ENCODE measurements around the gene BMPR2. TPM values are rescaled to one million over a fixed set of nuclear protein-coding genes. Genes with fewer than 3 reads are reported as not detected.
A peak's percentile ranks its signal among the peaks of the same experiment; 100 is the strongest.

The BMPR2 gene
- total RNA-seq (2021; fragmentation: NEBNext Ultra II Directional; extraction: Animal tissue kit (Norgen Biotek cat#: 25700)) = 10 to 100 TPM; 50.5 to 59.4 (median 56.4) TPM
- long read RNA-seq, full-length matches to known transcripts = 4 of 34 reads
- long read RNA-seq, partial matches to known transcripts = 5 of 34 reads
- long read RNA-seq, other reads (novel, unspliced or antisense) = 25 of 34 reads

DNA sequence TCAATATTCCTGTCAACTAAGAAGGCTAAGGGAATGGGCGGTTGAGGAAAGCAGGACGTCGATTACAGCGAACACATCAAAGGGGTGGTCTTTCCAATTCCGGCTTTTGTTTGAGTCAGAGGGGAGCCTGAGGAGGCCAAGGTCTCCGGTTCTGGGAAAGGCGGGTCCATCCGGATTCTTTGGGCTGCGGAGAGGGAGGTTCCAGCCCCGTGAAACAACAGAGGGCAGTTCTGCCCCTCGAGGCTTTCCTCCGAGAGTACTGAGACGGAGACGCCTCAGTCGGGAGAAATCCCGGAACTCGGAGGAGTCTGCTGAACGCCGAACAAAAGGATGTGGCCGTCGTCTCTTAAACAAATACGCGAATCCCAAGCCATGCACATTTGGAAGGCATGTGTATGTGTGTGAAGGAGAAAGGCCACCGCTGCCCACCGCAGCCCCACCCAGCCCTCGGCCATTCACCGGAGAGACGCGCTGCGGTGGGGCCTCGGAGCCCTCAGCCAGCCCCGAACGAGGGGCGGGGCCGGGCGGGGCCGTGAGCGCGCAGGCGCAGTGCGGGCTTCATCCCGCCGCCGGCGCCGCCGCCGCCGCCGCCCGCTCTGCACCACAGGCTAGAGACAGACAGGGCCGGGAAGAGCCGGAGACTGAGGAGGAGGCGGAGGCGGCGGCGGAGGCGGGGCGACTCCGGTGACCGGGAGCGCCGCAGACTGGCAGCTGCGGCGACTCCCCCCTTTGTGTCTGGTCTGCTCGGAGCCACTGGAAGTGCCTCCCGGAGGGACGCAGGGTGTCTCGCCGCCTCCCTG is at the start of gene BMPR2:
Gene BMPR2 (plus strand): TSS at position 719 of the 800 bp plus-strand sequence. CDS start 1,148 bp downstream, outside the sequence.
- TF ChIP-seq, protein P1, sequence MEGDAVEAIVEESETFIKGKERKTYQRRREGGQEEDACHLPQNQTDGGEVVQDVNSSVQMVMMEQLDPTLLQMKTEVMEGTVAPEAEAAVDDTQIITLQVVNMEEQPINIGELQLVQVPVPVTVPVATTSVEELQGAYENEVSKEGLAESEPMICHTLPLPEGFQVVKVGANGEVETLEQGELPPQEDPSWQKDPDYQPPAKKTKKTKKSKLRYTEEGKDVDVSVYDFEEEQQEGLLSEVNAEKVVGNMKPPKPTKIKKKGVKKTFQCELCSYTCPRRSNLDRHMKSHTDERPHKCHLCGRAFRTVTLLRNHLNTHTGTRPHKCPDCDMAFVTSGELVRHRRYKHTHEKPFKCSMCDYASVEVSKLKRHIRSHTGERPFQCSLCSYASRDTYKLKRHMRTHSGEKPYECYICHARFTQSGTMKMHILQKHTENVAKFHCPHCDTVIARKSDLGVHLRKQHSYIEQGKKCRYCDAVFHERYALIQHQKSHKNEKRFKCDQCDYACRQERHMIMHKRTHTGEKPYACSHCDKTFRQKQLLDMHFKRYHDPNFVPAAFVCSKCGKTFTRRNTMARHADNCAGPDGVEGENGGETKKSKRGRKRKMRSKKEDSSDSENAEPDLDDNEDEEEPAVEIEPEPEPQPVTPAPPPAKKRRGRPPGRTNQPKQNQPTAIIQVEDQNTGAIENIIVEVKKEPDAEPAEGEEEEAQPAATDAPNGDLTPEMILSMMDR (IDR thresholded peaks at IDR 0.05) = no peak
- H3K27ac Mint-ChIP-seq = peak within 1 kb of the TSS; percentile 100
- DNase-seq = peak; percentile 86
- peaks cover 23% of the 10 kb centered on the region for H3K4me1 Mint-ChIP-seq (ENCODE audit: low read depth)
- peaks cover 7% of the 10 kb centered on the region for H3K27me3 Mint-ChIP-seq (ENCODE audit: insufficient read depth)
- peak within 1 kb of the TSS; percentile 99 for H3K4me3 Mint-ChIP-seq
- no peaks in the 10 kb centered on the region for H3K9me3 Mint-ChIP-seq
- H3K36me3 Mint-ChIP-seq (ENCODE audit: low read depth) = peaks cover 13% of the 10 kb centered on the region

DNA sequence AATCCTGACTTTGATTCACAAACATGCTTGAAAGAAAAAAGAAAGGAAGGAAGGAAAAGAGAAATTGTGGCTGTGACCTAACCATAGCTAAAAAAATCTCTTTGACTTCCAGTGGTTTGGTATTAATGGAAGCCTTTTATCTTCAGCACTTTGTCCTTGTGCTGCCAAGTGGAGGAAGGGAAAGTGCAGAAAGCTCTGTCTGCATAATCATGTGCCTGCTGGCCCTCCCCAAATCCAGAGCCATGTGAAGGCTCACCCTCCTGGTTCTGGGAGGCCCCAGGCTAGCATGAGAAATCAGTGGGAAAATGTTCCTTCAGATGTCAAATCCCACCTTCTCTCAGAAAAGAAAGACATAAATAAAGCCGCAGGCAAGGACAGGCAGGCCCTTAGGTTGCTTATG is 48.3 kb upstream of the BMPR2 start:
- Mint-ChIP-seq H3K4me1 (ENCODE audit: low read depth) (peaks cover 13% of the 10 kb centered on the region), H3K27me3 (ENCODE audit: insufficient read depth) (no peaks in the 10 kb centered on the region; the same call in 1 of the 2 replicates), H3K27ac (no peak overlapping the region), H3K9me3 (no peaks in the 10 kb centered on the region), H3K36me3 (ENCODE audit: low read depth) (peaks cover 16% of the 10 kb centered on the region; the same call in 1 of the 2 replicates), H3K4me3 (no peak overlapping the region)
- no peak for DNase-seq
- TF ChIP-seq, protein P1 (IDR thresholded peaks at IDR 0.05) = no peak

DNA sequence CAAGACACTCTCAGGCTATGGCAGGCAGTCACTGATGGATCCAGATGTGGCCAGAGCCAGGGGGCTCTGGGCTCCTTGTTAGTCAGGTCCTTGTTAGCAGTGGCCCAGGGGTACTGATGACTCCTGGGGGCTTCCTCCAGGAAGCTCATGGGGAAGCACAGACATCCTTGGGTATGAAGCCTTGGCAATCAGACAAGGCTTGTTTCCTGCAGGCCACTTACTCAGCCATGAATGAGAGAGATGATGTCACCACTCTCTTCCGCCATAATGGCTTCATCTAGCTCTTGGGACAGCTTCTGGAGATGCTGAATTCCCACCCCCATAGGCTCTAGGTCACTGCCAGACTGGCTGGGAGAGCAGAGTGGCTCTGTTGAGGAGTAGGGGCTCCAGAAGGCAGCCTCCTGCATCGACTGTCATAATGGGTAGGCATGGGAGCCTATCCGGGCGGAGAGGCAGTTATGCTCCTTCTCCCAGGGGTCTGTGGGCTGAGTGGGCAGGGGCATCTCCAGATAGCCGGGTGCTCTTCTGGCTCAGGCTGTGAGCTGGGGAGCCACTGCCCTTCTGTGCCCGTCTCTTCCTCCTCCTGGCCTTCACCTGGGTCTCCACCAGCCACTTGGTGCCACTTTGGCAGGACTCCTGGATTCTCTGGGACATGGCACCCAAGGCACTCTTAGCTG is 40.2 kb upstream of the BMPR2 start:
- H3K27me3 Mint-ChIP-seq (ENCODE audit: insufficient read depth) = peaks cover 2% of the 10 kb centered on the region; the same call in 1 of the 2 replicates
- no peaks in the 10 kb centered on the region for H3K9me3 Mint-ChIP-seq
- no peak overlapping the region for H3K4me3 Mint-ChIP-seq
- DNase-seq = no peak
- peak overlapping the region; percentile 38 for H3K27ac Mint-ChIP-seq
- no peaks in the 10 kb centered on the region for H3K36me3 Mint-ChIP-seq (ENCODE audit: low read depth)
- peaks cover 29% of the 10 kb centered on the region for H3K4me1 Mint-ChIP-seq (ENCODE audit: low read depth)
- TF ChIP-seq, protein P1 (IDR thresholded peaks at IDR 0.05) = no peak

DNA sequence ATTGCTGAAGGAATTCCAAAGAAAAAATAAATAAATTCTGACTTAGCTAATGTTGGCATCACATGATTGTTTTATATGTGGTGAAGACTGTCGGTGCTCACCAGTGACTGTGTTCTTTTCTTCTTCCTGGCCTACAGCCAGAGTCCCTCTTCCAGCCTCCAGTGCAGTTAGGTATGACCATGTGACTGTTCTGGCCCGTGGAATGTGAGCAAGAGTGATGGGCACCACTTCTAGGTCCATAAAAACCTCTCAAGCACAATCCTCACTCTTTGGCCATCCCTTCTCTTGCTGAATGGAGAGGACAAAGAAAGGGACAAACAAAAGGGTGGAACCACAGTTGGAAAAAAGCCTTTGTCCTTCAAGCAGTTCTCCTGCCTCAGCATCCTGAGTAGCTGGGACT is 39.0 kb upstream of the BMPR2 start:
- Mint-ChIP-seq H3K36me3 (ENCODE audit: low read depth) (no peaks in the 10 kb centered on the region), H3K4me1 (ENCODE audit: low read depth) (peaks cover 29% of the 10 kb centered on the region), H3K27me3 (ENCODE audit: insufficient read depth) (peaks cover 2% of the 10 kb centered on the region; the same call in 1 of the 2 replicates), H3K4me3 (no peak overlapping the region), H3K27ac (no peak overlapping the region), H3K9me3 (no peaks in the 10 kb centered on the region)
- DNase-seq = no peak
- TF ChIP-seq, protein P1 (IDR thresholded peaks at IDR 0.05) = no peak

DNA sequence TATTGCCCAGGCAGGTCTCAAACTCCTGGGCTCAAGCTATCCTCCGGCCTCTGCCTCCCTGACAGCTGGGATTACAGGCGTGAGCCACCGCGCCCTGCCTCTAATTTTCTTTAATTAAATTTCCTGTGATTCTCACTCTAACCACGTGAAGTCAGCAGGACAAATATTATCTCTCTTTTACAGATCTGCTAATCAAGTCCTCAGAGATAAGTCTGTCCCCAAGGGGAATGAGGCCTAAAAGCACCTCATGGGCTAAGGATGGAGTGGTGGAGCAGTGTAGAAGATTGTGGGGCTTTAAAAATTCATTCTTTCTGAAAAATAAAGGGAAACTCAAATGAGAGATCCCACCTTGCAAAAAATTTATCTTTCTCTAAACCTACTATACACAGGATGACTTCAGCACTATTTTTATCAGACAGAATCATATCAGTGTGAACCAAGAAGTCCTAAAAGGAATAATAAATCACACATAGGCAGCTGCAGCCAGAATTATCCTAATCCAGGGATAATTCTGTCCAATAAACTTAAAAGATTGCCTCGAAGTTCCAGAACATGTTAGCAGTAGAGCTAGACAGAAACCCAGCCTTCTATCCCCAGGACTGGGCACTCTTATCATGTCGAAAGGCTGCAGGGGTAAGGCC is 38.3 kb upstream of the BMPR2 start:
- H3K27ac Mint-ChIP-seq = no peak overlapping the region; the same call in 1 of the 2 replicates
- peaks cover 2% of the 10 kb centered on the region; the same call in 1 of the 2 replicates for H3K27me3 Mint-ChIP-seq (ENCODE audit: insufficient read depth)
- H3K9me3 Mint-ChIP-seq = no peaks in the 10 kb centered on the region

More for the DNA sequence above, 38.3 kb upstream of the BMPR2 start:
- no peak for DNase-seq
- no peak overlapping the region for H3K4me3 Mint-ChIP-seq
- H3K36me3 Mint-ChIP-seq (ENCODE audit: low read depth) = no peaks in the 10 kb centered on the region
- TF ChIP-seq, protein P1 (IDR thresholded peaks at IDR 0.05) = no peak
- H3K4me1 Mint-ChIP-seq (ENCODE audit: low read depth) = peaks cover 29% of the 10 kb centered on the region

Measured in HFFc6 (cell line).